Measurements from ENCODE around the gene OXSR1.

GRCh38 chr3:38119248-38119544 lies 46.1 kb upstream of the OXSR1 start:
- TF ChIP-seq, protein P1, sequence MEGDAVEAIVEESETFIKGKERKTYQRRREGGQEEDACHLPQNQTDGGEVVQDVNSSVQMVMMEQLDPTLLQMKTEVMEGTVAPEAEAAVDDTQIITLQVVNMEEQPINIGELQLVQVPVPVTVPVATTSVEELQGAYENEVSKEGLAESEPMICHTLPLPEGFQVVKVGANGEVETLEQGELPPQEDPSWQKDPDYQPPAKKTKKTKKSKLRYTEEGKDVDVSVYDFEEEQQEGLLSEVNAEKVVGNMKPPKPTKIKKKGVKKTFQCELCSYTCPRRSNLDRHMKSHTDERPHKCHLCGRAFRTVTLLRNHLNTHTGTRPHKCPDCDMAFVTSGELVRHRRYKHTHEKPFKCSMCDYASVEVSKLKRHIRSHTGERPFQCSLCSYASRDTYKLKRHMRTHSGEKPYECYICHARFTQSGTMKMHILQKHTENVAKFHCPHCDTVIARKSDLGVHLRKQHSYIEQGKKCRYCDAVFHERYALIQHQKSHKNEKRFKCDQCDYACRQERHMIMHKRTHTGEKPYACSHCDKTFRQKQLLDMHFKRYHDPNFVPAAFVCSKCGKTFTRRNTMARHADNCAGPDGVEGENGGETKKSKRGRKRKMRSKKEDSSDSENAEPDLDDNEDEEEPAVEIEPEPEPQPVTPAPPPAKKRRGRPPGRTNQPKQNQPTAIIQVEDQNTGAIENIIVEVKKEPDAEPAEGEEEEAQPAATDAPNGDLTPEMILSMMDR (conservative IDR thresholded peaks at IDR 0.05 in 1 of 2, IDR thresholded peaks at IDR 0.05 in 1 of 2; ENCODE audit: extremely low read depth in 1 of 2, insufficient read depth in 1 of 2, low read depth in 1 of 2, low read length in 2 of 2), result no peak
- no peak for TF ChIP-seq EZH2 (IDR thresholded peaks at IDR 0.05; ENCODE audit: borderline replicate concordance, low read length)

All from mammary epithelial cell (primary cell).